CD4-positive, CD25-positive, alpha-beta regulatory T cell (primary cell): Measurements from ENCODE around the gene DHRS12. TPM values are rescaled to one million over a fixed set of nuclear protein-coding genes. Genes with fewer than 3 reads are reported as not detected.
A peak's percentile ranks its signal among the peaks of the same experiment; 100 is the strongest.

ENCODE experiments used
- ATAC-seq, 2 donors: fragments of 150-1000 bp; cut with Tn5 transposase; one replicate each; pipeline ENCODE4 v1.10.0; 2021; ENCODE audit warnings: low read depth in 2 of 2, moderate number of reproducible peaks in 2 of 2, moderate library complexity in 1 of 2
- DNase-seq, 3 donors: peaks; one replicate each; pipeline versions ENCODE4 v3.0.0 to v3.0.0-alpha.2; 2012 to 2022; ENCODE audit warnings: mixed read lengths in 1 of 3
- H3K27ac ChIP-seq: one replicate; pipeline ENCODE4 v1.7.0; 2013; ENCODE audit warnings: mild to moderate bottlenecking, low read length; ENCODE audit not compliant: insufficient read depth, poor library complexity, severe bottlenecking
- H3K27me3 ChIP-seq: one replicate; pipeline ENCODE4 v1.7.0; 2013; ENCODE audit warnings: low read length; ENCODE audit not compliant: control insufficient read depth, insufficient read depth
- H3K36me3 ChIP-seq: one replicate; pipeline ENCODE4 v1.7.0; 2013; ENCODE audit warnings: mild to moderate bottlenecking, low read length, moderate library complexity; ENCODE audit not compliant: control insufficient read depth, insufficient read depth
- H3K4me1 ChIP-seq: 2 replicates; pipeline ENCODE4 v1.7.0; 2013; ENCODE audit warnings: mild to moderate bottlenecking, low read length; ENCODE audit not compliant: insufficient read depth, control insufficient read depth, poor library complexity, severe bottlenecking
- H3K4me3 ChIP-seq: one replicate; pipeline ENCODE4 v1.7.0; 2013; ENCODE audit warnings: low read depth, mild to moderate bottlenecking, low read length, moderate library complexity
- H3K9me3 ChIP-seq, 2 experiments: 1 replicate in 1 of 2; 2 replicates in 1 of 2; pipeline ENCODE4 v1.7.0; 2013; ENCODE audit warnings: low read length in 2 of 2, mild to moderate bottlenecking in 1 of 2, moderate library complexity in 1 of 2; ENCODE audit not compliant: control insufficient read depth in 2 of 2
- H3K27ac Mint-ChIP-seq, 3 donors: one replicate each; pipeline ENCODE4 v1.8.0; 2020 to 2022; ENCODE audit warnings: mild to moderate bottlenecking in 3 of 3, mixed read lengths in 3 of 3, moderate library complexity in 2 of 3
- H3K27me3 Mint-ChIP-seq: one replicate; pipeline ENCODE4 v1.8.0; 2022; ENCODE audit warnings: mild to moderate bottlenecking, mixed read lengths
- H3K36me3 Mint-ChIP-seq: one replicate; pipeline ENCODE4 v1.8.0; 2020; ENCODE audit warnings: mixed read lengths
- H3K4me1 Mint-ChIP-seq, 4 donors: one replicate each; pipeline ENCODE4 v1.8.0; 2020 to 2022; ENCODE audit warnings: mixed read lengths in 4 of 4, mild to moderate bottlenecking in 1 of 4
- H3K4me3 Mint-ChIP-seq, 4 donors: one replicate each; pipeline ENCODE4 v1.8.0; 2020 to 2022; ENCODE audit warnings: mild to moderate bottlenecking in 4 of 4, mixed read lengths in 4 of 4, moderate library complexity in 3 of 4
- H3K9me3 Mint-ChIP-seq, 7 donors: one replicate each; pipeline ENCODE4 v1.8.0; 2020 to 2022; ENCODE audit warnings: mixed read lengths in 7 of 7, mild to moderate bottlenecking in 3 of 7, moderate library complexity in 2 of 7
- polyA plus RNA-seq, 4 donors: library from polyadenylated mRNA; unstranded; fragments of 300-500 nt; fragmentation: Illumina TruSeq; gene quantifications; one replicate each; pipeline ENCODE4 v1.2.3, GENCODE V29; 2021
- total RNA-seq: library from RNA; stranded (reverse); gene quantifications from one replicate; pipeline ENCODE4 v1.2.3, GENCODE V29; 2022

DHRS12 gene
- total and polyA plus RNA-seq, 5 donors from 2014 or later = 25.9 to 42.9 (median 32.1) TPM

DNA sequence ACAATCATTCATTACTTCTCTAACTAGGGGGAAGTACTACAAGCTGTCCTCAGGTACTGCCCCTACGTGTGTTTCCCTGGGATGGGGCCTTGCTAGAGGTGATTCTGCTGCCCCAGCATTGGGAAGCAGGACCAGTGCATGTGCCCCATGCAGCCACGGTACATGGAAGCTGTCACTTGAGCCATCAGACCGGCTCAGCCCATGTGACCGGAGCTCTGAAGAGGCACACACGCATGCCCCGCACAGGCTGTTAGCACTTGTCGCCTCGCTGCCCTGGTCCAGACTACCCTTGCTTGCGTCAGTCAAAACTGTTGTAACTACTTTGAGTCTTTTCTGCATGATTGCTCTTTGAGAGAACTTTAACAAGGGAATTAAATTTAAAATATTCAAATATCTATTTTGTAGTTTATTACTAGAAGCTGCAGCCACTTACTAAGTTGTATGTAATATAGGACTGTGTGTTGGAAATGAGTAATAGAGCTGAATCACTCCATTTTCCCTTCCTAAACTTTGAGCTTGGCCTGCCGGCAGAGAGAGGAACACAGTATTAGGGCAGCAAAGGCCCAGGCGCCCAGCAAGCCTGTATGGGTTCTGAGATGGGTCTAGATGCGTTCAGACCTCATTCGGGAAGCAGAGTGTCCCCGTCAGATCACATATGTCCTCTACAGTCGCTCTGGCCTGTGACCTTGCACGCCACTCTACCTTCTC, 42.2 kb downstream of the DHRS12 start:
- peaks cover 20% of the 10 kb centered on the region for H3K4me1 ChIP-seq
- DNase-seq (no peak), ATAC-seq (no peak)
- H3K9me3 ChIP-seq = no peaks in the 10 kb centered on the region
- Mint-ChIP-seq H3K4me1 (peaks cover 0 to 27% (median 19%) of the 10 kb centered on the region in 4 donors), H3K27ac (peak overlapping the region; percentile 6 to 87 (median 33)), H3K27me3 (no peaks in the 10 kb centered on the region), H3K9me3 (no peaks in the 10 kb centered on the region), H3K4me3 (no peak overlapping the region), H3K36me3 (peaks cover 38% of the 10 kb centered on the region)
- no peak overlapping the region for H3K27ac ChIP-seq
- no peaks in the 10 kb centered on the region for H3K27me3 ChIP-seq
- H3K36me3 ChIP-seq = peaks cover 39% of the 10 kb centered on the region
- no peak overlapping the region for H3K4me3 ChIP-seq

DNA sequence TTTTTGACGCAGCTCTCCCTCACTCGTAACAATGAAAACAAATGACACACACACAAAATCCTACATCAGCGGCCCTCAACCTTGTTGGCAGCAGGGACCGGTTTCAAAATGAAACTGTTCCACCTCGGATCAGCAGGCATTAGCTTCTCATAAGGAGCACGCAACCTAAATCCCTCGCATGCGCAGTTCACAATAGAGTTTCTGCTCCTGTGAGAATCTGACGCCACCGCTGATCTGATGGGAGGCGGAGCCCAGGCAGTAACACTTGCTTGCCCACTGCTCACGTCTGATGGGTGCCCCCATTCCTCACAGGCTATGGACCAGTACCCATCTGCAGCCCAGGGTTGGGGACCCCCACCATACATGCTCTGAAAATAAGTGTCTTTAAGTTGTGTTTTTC, 43.4 kb downstream of the DHRS12 start:
- Histone ChIP-seq H3K9me3 (no peaks in the 10 kb centered on the region), H3K27ac (no peak overlapping the region), H3K36me3 (peaks cover 51% of the 10 kb centered on the region), H3K4me1 (peaks cover 20% of the 10 kb centered on the region), H3K27me3 (no peaks in the 10 kb centered on the region), H3K4me3 (no peak overlapping the region)
- peak overlapping the region in 1 of 3 donors; percentile 48 for H3K27ac Mint-ChIP-seq
- no peak for ATAC-seq
- H3K9me3 Mint-ChIP-seq = no peaks in the 10 kb centered on the region
- no peak overlapping the region for H3K4me3 Mint-ChIP-seq
- H3K27me3 Mint-ChIP-seq = no peaks in the 10 kb centered on the region
- H3K4me1 Mint-ChIP-seq = peaks cover 0 to 21% (median 17%) of the 10 kb centered on the region in 4 donors
- no peak for DNase-seq
- H3K36me3 Mint-ChIP-seq = peaks cover 46% of the 10 kb centered on the region

DNA sequence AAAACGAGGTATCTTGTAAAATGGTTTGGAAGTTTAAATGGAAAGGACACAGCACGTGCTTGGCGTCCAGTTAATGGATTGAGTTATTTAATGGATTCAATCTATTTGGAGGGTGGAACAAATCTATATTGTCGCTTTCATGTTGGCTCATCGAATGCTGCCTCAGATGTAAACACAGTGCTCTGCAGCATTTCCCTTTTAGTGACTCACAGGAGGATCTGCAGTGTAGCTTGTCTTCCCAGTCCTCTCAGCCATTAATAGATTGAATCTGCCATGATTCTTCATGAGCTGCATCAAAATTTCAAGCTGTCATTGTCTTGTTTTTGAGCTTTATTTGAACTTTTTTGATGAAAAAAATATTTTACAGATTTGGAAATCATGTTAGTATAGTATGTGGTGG, 44.7 kb downstream of the DHRS12 start:
- no peak overlapping the region for H3K4me3 ChIP-seq
- no peak overlapping the region for H3K27ac Mint-ChIP-seq
- no peaks in the 10 kb centered on the region for H3K27me3 Mint-ChIP-seq
- peaks cover 8% of the 10 kb centered on the region for H3K4me1 ChIP-seq
- ATAC-seq = no peak
- H3K9me3 ChIP-seq = no peaks in the 10 kb centered on the region
- H3K36me3 ChIP-seq = peaks cover 52% of the 10 kb centered on the region
- H3K4me1 Mint-ChIP-seq = peaks cover 0 to 8% (median 5%) of the 10 kb centered on the region in 4 donors
- no peak for DNase-seq
- no peaks in the 10 kb centered on the region for H3K9me3 Mint-ChIP-seq
- H3K36me3 Mint-ChIP-seq = peaks cover 55% of the 10 kb centered on the region
- H3K4me3 Mint-ChIP-seq = no peak overlapping the region
- no peak overlapping the region for H3K27ac ChIP-seq
- H3K27me3 ChIP-seq = no peaks in the 10 kb centered on the region

DNA sequence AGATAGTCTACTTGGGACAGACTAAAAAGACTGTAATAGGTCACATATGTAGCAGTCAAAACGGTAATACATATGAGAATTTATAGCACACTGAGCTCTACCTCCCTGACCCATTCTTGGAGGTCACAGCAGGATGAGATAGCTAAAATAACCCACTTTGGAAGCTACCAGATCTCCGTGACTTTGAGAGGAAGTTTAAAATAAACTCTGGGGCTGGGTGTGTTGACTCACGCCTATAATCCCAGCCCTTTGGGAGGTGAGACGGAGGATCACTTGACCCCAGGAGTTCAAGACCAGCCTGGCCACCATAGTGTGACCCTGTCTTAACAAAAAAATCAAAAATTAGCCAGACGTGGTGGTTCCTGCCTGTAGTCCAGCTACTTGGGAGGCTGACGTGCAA, 45.3 kb downstream of the DHRS12 start:
- no peak overlapping the region for H3K4me3 Mint-ChIP-seq

DNA sequence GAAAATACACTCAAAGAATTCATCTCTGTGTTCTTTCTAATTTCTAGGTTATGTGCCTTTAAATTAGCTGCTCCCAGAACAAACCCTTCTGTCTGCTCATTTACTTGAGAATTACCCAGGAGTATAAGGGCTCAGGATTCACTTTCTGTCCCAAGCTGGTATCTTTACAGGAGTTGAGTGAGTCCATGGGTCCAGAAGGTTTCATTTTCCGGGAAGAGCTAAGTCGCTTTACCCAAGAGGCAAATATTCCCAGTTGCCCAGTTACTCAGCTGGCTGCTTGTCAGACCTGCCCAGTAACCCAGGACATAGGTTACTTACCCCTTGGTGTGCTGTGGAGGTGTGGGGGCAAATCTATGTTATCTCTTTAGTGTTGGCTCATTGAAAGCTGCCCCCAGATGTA, 47.3 kb downstream of the DHRS12 start:
- Histone ChIP-seq H3K4me3 (no peak overlapping the region), H3K27me3 (no peaks in the 10 kb centered on the region), H3K4me1 (no peaks in the 10 kb centered on the region), H3K9me3 (no peaks in the 10 kb centered on the region), H3K27ac (no peak overlapping the region), H3K36me3 (peaks cover 67% of the 10 kb centered on the region)
- Mint-ChIP-seq H3K4me1 (no peaks in the 10 kb centered on the region), H3K4me3 (no peak overlapping the region), H3K36me3 (peaks cover 63% of the 10 kb centered on the region), H3K27me3 (no peaks in the 10 kb centered on the region), H3K9me3 (no peaks in the 10 kb centered on the region), H3K27ac (no peak overlapping the region)
- ATAC-seq (no peak), DNase-seq (no peak)

More for the DNA sequence above, 45.3 kb downstream of the DHRS12 start:
- no peak overlapping the region for H3K27ac Mint-ChIP-seq
- no peaks in the 10 kb centered on the region for H3K27me3 Mint-ChIP-seq
- H3K36me3 ChIP-seq = peaks cover 55% of the 10 kb centered on the region
- H3K4me1 Mint-ChIP-seq = peaks cover 0 to 3% (median under 1%) of the 10 kb centered on the region in 4 donors
- H3K36me3 Mint-ChIP-seq = peaks cover 58% of the 10 kb centered on the region
- DNase-seq (no peak), ATAC-seq (no peak)
- no peaks in the 10 kb centered on the region for H3K9me3 ChIP-seq
- no peaks in the 10 kb centered on the region for H3K9me3 Mint-ChIP-seq
- H3K27ac ChIP-seq = no peak overlapping the region
- H3K27me3 ChIP-seq = no peaks in the 10 kb centered on the region
- peaks cover 3% of the 10 kb centered on the region for H3K4me1 ChIP-seq
- H3K4me3 ChIP-seq = no peak overlapping the region

DNA sequence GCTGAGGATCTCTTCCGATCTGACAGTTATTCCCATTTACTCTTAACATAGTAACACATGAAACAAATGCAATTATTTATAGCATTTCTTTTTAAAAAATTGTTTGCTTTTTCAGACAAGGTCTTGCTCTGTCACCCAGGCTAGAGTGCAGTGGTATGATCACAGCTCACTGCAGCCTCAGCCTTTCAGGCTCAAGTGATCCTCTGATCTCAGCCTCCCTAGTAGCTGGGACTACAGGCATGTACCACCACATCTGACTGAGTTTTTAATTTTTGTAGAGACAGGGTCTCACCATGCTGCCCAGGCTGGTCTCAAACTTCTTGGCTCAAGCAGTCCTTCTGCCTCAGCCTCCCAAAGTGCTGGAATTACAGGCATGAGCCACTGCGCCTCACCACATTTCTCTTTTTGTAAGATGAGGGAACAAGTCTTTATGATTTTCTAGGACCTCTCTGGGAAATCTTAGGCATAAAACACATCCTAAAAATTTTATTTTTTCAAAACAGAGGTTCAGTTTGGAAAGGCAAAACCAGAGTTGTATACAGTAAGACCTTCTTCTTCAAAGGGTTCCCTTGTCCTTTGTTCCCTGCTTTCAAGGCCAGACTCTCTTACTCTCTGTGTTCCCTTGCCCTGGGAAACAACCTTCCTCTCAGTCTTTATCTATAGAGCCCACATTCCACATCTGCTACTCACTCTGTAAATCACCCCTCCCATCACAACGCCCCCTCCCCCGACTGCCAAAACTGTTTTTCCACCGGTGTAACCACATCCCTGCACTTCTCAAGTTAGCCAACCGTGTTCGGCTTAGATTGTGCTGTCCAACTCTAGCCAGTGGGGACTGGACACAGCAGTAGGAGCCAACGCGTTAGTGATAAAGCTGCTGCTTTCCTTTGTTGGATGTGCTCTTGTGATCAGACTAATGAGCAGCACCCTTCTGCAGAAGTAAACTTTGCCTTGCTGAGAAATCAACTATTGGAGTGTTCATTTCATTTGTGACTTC, 56.2 kb downstream of the DHRS12 start:
- H3K36me3 Mint-ChIP-seq = peaks cover 61% of the 10 kb centered on the region
- H3K27ac ChIP-seq = no peak overlapping the region
- ATAC-seq (no peak), DNase-seq (no peak)
- no peak overlapping the region for H3K4me3 Mint-ChIP-seq
- H3K36me3 ChIP-seq = peaks cover 38% of the 10 kb centered on the region
- no peaks in the 10 kb centered on the region for H3K4me1 ChIP-seq
- peaks cover 0 to 12% (median 6%) of the 10 kb centered on the region in 7 donors for H3K9me3 Mint-ChIP-seq
- H3K9me3 ChIP-seq = peaks cover 16 to 19% of the 10 kb centered on the region in 2 experiments
- H3K27me3 ChIP-seq = no peaks in the 10 kb centered on the region
- H3K4me3 ChIP-seq = no peak overlapping the region
- H3K27me3 Mint-ChIP-seq = no peaks in the 10 kb centered on the region
- peaks cover 0 to 7% (median under 1%) of the 10 kb centered on the region in 4 donors for H3K4me1 Mint-ChIP-seq
- H3K27ac Mint-ChIP-seq = no peak overlapping the region

DNA sequence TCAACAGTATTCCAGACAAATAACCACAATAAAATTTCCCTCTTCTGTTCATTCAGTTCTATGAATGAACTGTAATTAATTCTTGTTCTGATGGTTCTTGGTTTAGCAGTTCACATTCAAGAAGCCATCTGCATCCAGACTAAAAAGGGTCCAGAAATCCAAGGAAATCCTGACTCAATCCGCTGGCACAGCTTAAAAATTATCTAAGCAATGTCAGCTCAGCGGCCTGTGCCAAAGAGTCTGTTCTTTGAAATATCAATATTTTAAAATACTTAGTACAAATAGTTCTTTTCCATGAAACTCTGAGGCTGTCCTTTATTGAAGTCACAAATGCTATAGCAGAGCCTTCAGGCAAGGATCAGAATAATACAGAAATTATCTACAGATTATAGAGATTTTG, 57.2 kb downstream of the DHRS12 start:
- H3K27me3 Mint-ChIP-seq = no peaks in the 10 kb centered on the region
- no peak overlapping the region for H3K4me3 Mint-ChIP-seq
- no peak overlapping the region for H3K4me3 ChIP-seq
- no peak overlapping the region for H3K27ac ChIP-seq
- H3K9me3 ChIP-seq = peaks cover 16 to 19% of the 10 kb centered on the region in 2 experiments
- peaks cover 0 to 7% (median 1%) of the 10 kb centered on the region in 4 donors for H3K4me1 Mint-ChIP-seq
- no peak for DNase-seq
- no peaks in the 10 kb centered on the region for H3K27me3 ChIP-seq
- no peak overlapping the region for H3K27ac Mint-ChIP-seq
- H3K4me1 ChIP-seq = no peaks in the 10 kb centered on the region
- H3K9me3 Mint-ChIP-seq = peaks cover 0 to 12% (median 6%) of the 10 kb centered on the region in 7 donors
- peaks cover 57% of the 10 kb centered on the region for H3K36me3 Mint-ChIP-seq
- peaks cover 37% of the 10 kb centered on the region for H3K36me3 ChIP-seq
- no peak for ATAC-seq
